ENCODE measurements around the gene LCE4A. TPM values are rescaled to one million over a fixed set of nuclear protein-coding genes. Genes with fewer than 3 reads are reported as not detected.
"Not testable (repeated sequence)": the region's sequence is repeated elsewhere in the genome, so short reads cannot be mapped to it uniquely, and the experiment has no call there.

LCE4A gene, protein sequence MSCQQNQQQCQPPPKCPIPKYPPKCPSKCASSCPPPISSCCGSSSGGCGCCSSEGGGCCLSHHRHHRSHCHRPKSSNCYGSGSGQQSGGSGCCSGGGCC
- total RNA-seq, result not detected

DNA sequence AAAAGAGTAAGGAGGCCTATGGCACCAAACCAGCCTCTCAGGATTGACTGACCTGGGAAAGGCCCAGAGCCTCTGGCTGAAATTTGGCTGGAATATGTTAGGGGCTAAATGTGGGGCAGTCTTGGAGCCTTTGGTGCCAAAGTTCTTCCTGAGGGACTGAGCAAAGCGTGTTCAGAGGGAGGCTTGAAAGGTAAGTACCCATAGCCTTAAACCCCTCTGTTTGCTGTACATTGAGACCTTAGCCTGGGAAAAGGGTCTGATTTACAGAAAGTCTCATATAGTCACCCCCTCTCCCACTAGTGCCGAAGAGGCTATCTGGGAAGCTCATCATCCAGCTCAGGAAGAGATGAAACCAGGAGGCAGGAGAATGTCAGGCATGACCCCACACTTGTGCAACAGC, at the start of gene LCE4A:
Gene LCE4A (plus strand): TSS at position 301 of the 400 bp plus-strand sequence. CDS start 916 bp downstream, outside the sequence.
- Mint-ChIP-seq H3K27me3 (peaks cover 18 to 31% of the 10 kb centered on the region in 2 donors), H3K4me1 (ENCODE audit: low read depth in 2 of 2) (no peaks in the 10 kb centered on the region), H3K27ac (no peak within 1 kb of the TSS), H3K9me3 (peaks cover 4% of the 10 kb centered on the region), H3K36me3 (no peaks in the 10 kb centered on the region), H3K4me3 (no peak within 1 kb of the TSS)
- ATAC-seq (no peak), DNase-seq (ENCODE audit: low spot score) (no peak)

DNA sequence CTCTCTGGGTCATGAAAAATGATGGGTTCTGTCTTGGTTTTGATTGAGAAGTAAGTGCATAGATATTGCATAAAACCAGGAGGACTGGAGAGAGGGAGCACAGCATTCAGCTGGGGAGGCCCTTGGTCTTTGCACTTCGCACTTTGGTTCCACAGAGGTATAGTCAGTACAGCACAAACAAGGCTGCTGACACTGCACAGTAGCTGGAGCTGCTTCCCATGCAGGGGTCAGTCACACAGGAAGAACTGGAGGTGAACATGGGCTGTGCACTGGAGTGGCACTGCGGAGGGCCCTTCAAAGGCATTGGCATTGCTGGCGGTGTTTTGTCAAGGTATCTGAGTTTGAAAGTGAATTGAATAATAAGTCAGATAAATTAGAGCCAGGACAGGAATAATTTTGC, 49.3 kb upstream of the LCE4A start:
- Mint-ChIP-seq H3K27me3 (peaks cover 27 to 28% of the 10 kb centered on the region in 2 donors), H3K4me1 (ENCODE audit: low read depth in 2 of 2) (peaks cover 2 to 4% of the 10 kb centered on the region in 2 donors), H3K4me3 (no peak overlapping the region), H3K36me3 (no peaks in the 10 kb centered on the region), H3K9me3 (no peaks in the 10 kb centered on the region), H3K27ac (no peak overlapping the region)
- DNase-seq (ENCODE audit: low spot score) (no peak), ATAC-seq (no peak)

DNA sequence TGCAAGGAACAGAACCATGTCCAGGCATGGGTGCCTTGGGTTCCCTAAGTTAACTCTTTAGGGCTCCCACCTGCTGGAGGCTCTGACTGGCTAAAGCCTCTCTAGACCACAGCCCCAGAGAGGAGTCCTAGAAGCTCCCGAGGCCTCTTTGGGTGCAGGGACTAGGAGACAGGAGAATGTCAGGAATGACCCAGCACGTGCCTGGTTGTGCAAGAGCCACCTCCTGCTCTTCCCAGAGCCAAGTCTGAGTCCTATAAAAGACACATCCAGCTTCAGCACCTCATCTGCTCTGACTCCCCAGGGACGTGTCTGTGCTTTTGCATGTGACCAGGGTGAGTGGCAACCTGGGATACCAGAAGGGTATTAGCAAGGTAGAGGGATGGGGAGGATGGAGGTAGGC, 44.9 kb upstream of the LCE4A start, which contains the start of gene LCE2D:
Gene LCE2D (plus strand): TSS at position 283 of the 400 bp plus-strand sequence. CDS start 726 bp downstream, outside the sequence.
- H3K27ac Mint-ChIP-seq, result no peak within 1 kb of the TSS
- H3K27me3 Mint-ChIP-seq, result peaks cover 29 to 33% of the 10 kb centered on the region in 2 donors
- H3K9me3 Mint-ChIP-seq, result no peaks in the 10 kb centered on the region
- DNase-seq (ENCODE audit: low spot score) (no peak), ATAC-seq (peak in 1 of 2 donors; percentile 53)
- H3K4me3 Mint-ChIP-seq, result no peak within 1 kb of the TSS
- no peaks in the 10 kb centered on the region for H3K36me3 Mint-ChIP-seq
- H3K4me1 Mint-ChIP-seq (ENCODE audit: low read depth in 2 of 2), result no peaks in the 10 kb centered on the region

DNA sequence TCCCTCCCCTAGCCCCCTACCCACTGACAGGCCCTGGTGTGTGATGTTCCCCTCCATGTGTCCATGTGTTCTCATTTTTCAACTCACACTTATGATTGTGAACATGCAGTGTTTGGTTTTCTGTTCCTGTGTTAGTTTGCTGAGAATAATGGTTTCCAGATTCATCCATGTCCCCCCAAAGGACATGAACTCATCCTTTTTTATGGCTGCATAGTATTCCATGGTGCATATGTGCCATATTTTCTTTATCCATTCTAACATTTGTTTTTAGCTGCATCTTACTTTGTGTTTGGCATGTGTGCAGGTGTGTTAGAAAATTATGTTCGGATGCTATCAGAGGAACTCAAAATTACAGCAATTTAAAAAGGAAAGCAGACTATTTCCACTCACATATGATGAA, 41.8 kb upstream of the LCE4A start:
- not testable (repeated sequence) for H3K4me3 Mint-ChIP-seq; H3K4me1 Mint-ChIP-seq (ENCODE audit: low read depth in 2 of 2); ATAC-seq; H3K36me3 Mint-ChIP-seq; H3K9me3 Mint-ChIP-seq; H3K27ac Mint-ChIP-seq; DNase-seq (ENCODE audit: low spot score)
- H3K27me3 Mint-ChIP-seq, result peaks cover 22 to 45% of the 10 kb centered on the region in 2 donors

DNA sequence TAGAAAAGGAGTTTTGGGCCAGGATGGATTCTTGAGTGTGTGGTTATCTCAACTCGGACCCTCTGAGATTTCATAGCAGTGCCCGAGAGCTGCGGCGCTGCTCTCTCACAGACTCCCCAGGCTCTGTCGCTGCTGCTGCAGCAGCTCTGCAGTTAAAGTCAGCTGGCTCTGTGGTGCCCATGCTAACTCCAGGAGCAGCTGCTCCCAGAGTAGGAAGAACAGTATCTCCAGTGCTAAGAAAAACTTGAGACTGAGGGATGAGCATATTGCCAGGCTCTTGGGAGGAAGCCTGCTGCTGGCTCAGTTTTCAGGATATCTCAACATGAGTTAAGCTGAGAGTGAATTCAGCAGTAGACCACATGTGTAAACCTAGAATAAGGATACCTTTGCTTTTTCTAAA, 40.3 kb upstream of the LCE4A start:
- Mint-ChIP-seq H3K27me3 (peaks cover 23 to 49% of the 10 kb centered on the region in 2 donors), H3K36me3 (no peaks in the 10 kb centered on the region), H3K4me3 (no peak overlapping the region), H3K27ac (no peak overlapping the region), H3K9me3 (no peaks in the 10 kb centered on the region), H3K4me1 (ENCODE audit: low read depth in 2 of 2) (no peaks in the 10 kb centered on the region)
- DNase-seq (ENCODE audit: low spot score) (no peak), ATAC-seq (no peak)

DNA sequence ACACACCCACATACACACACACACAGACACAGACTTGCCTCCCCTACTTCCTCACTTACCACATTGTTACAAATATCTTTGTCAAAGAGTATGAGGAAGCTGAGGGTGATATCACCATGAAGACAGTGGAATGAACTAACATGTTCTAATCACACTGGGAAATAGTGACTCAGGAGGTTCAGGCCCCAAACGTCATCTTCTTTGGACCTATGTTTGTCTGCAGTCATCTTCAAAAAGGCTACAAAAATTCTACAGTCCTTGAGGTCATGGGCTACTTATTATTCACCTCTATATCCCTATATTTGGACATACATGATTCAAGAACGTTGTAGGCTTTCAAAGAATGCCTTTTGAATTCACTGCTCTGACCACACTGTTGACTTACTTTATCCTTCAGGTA, 34.9 kb upstream of the LCE4A start:
- no peak overlapping the region for H3K4me3 Mint-ChIP-seq
- no peak for ATAC-seq
- DNase-seq (ENCODE audit: low spot score), result no peak
- peaks cover 20 to 55% of the 10 kb centered on the region in 2 donors for H3K27me3 Mint-ChIP-seq
- no peaks in the 10 kb centered on the region for H3K9me3 Mint-ChIP-seq
- H3K27ac Mint-ChIP-seq, result no peak overlapping the region
- H3K36me3 Mint-ChIP-seq, result no peaks in the 10 kb centered on the region
- no peaks in the 10 kb centered on the region for H3K4me1 Mint-ChIP-seq (ENCODE audit: low read depth in 2 of 2)

DNA sequence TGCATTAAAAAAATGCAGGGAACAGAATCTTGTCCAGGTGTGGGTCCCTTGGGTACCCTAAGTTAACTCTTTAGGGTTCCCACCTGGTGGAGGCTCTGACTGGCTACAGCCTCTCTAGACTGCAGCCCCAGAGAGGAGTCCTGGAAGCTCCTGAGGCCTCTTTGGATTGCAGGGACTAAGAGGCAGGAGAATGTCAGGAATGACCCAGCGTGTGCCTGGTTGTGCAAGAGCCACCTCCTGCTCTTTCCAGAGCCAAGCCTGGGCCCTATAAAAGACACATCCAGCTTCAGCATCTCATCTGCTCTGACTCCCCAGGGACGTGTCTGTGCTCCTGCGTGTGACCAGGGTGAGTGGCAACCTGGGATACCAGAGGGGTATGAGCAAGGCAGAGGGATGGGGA, 33.0 kb upstream of the LCE4A start, which contains the start of gene LCE2C:
Gene LCE2C (plus strand): TSS at position 297 of the 400 bp plus-strand sequence. CDS start 737 bp downstream, outside the sequence.
- not testable (repeated sequence) for H3K9me3 Mint-ChIP-seq; H3K27ac Mint-ChIP-seq; H3K36me3 Mint-ChIP-seq; DNase-seq (ENCODE audit: low spot score); H3K4me1 Mint-ChIP-seq (ENCODE audit: low read depth in 2 of 2); H3K4me3 Mint-ChIP-seq; ATAC-seq
- H3K27me3 Mint-ChIP-seq, result peaks cover 26 to 50% of the 10 kb centered on the region in 2 donors

DNA sequence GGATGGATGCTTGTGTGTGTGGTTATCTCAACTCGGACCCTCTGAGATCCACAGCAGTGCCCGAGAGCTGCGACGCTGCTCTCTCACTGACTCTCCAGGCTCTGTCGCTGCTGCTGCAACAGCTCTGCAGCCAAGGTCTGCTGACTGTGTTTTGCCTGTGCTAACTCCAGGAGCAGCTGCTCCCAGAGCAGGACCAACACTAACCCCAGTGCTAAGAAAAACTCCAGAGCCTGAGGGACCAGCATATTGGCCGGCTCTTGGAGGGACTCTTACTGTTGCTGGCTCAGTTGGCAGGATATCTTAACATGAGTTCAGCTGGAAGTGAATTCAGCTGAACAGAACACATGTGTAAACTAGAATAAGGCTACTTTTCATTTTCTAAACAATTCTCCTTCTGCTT, 28.5 kb upstream of the LCE4A start:
- ATAC-seq, result peak in 1 of 2 donors; percentile 43
- DNase-seq (ENCODE audit: low spot score), result no peak
- H3K4me1 Mint-ChIP-seq (ENCODE audit: low read depth in 2 of 2), result no peaks in the 10 kb centered on the region
- H3K36me3 Mint-ChIP-seq, result no peaks in the 10 kb centered on the region
- no peaks in the 10 kb centered on the region for H3K9me3 Mint-ChIP-seq
- peaks cover 33 to 53% of the 10 kb centered on the region in 2 donors for H3K27me3 Mint-ChIP-seq
- no peak overlapping the region for H3K27ac Mint-ChIP-seq
- no peak overlapping the region for H3K4me3 Mint-ChIP-seq

DNA sequence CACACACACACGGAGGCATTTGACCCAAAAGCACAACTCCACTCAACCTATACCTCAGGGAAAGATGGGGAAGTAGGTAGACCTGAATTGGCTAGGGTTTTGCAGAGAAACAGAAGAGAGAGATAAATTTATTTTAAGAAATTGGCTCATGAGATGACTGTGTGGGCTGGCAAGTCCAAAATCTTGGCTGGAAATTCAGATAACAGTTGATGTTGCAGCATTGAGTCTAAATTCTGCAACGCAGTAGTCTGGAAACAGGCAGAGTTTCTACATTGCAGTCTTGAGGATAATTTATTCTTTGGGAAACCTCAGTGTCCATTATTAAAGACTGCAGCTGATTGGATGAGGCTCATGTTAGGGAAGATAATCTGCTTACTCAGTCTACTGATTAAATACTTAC, 26.3 kb upstream of the LCE4A start:
- Mint-ChIP-seq H3K4me3 (no peak overlapping the region), H3K27ac (no peak overlapping the region), H3K36me3 (no peaks in the 10 kb centered on the region), H3K9me3 (no peaks in the 10 kb centered on the region), H3K4me1 (ENCODE audit: low read depth in 2 of 2) (no peaks in the 10 kb centered on the region), H3K27me3 (peaks cover 31 to 54% of the 10 kb centered on the region in 2 donors)
- ATAC-seq, result no peak
- no peak for DNase-seq (ENCODE audit: low spot score)

DNA sequence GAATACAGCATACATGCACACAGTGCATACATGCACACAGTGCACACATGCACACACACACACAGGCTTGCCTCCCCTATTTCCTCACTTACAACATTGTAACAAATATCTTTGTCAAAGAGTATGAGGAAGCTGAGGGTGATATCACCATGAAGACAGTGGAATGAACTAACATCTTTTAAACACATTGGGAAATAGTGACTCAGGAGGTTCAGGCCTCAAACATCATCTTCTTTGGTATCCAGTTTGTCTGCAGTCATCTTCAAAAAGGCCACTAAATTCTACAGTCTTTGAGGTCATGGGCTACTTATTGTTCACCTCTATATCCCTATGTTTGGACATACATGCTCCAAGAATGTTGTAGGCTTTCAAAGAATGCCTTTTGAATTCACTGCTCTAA, 24.1 kb upstream of the LCE4A start:
- Mint-ChIP-seq H3K27me3 (peaks cover 31 to 58% of the 10 kb centered on the region in 2 donors), H3K4me1 (ENCODE audit: low read depth in 2 of 2) (no peaks in the 10 kb centered on the region), H3K9me3 (no peaks in the 10 kb centered on the region), H3K4me3 (no peak overlapping the region), H3K36me3 (no peaks in the 10 kb centered on the region), H3K27ac (no peak overlapping the region)
- ATAC-seq (no peak), DNase-seq (ENCODE audit: low spot score) (no peak)

DNA sequence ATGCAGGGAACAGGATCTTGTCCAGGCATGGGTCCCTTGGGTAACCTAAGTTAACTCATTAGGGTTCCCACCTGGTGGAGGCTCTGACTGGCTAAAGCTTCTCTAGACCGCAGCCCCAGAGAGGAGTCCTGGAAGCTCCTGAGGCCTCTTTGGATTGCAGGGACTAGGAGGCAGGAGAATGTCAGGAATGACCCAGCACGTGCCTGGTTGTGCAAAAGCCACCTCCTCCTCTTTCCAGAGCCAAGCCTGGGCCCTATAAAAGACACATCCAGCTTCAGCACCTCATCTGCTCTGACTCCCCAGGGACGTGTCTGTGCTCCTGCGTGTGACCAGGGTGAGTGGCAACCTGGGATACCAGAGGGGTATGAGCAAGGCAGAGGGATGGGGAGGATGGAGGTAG, 22.1 kb upstream of the LCE4A start, which contains the start of gene LCE2B:
Gene LCE2B (plus strand): TSS at position 301 of the 400 bp plus-strand sequence. CDS start 721 bp downstream, outside the sequence.
- H3K27me3 Mint-ChIP-seq, result peaks cover 32 to 65% of the 10 kb centered on the region in 2 donors
- H3K36me3 Mint-ChIP-seq; H3K27ac Mint-ChIP-seq; H3K9me3 Mint-ChIP-seq; H3K4me1 Mint-ChIP-seq (ENCODE audit: low read depth in 2 of 2); DNase-seq (ENCODE audit: low spot score); H3K4me3 Mint-ChIP-seq: not testable (repeated sequence)
- ATAC-seq, result peak in 1 of 2 donors; percentile 32

DNA sequence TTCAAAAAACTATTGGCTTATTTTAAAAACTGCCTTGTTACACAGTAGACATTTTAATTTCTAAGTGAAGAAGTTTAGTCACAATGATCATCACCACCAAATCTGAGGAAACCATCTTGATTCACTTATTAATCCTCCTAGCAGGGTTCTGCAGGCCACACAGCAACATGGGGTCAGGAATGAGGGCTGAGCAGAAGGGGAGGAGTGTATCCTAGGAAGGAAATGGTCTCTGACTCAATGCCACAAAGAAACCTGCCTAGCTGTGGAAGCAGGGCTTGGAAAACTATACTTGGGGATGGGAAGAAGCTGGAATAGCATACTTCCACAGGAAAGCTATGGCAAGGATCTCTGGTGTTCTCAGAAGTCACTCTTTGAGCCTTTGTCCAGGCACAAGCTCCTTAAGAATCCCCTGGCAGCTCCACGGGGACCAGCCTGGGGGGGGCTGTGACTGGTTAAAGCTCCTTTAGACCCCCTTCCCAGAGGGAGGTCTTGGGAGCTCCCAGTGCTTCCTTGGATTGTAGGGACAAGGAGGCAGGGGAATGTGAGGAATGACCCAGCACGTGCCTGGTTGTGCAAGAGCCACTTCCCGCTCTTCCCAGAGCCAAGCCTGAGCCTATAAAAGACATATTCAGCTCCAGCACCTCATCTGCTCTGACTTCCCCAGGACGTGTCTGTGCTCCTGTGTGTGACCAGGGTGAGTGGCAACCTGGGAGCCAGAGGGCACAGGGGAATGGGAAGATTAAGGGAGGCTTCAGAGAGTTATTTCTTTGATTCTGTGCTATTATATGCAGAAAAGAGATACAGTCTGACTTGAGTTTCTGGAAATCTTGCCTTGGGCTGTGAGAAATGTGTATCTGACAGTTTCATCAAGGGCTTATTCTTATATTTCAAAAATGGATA, 10.0 kb upstream of the LCE4A start, which contains the start of gene LCE2A:
Gene LCE2A (plus strand): TSS at position 645 of the 900 bp plus-strand sequence. CDS start 557 bp downstream, outside the sequence.
- peaks cover 18 to 33% of the 10 kb centered on the region in 2 donors for H3K27me3 Mint-ChIP-seq
- no peaks in the 10 kb centered on the region for H3K9me3 Mint-ChIP-seq
- H3K36me3 Mint-ChIP-seq, result no peaks in the 10 kb centered on the region
- no peak for ATAC-seq
- no peaks in the 10 kb centered on the region for H3K4me1 Mint-ChIP-seq (ENCODE audit: low read depth in 2 of 2)
- no peak for DNase-seq (ENCODE audit: low spot score)
- H3K27ac Mint-ChIP-seq, result no peak within 1 kb of the TSS
- H3K4me3 Mint-ChIP-seq, result no peak within 1 kb of the TSS

DNA sequence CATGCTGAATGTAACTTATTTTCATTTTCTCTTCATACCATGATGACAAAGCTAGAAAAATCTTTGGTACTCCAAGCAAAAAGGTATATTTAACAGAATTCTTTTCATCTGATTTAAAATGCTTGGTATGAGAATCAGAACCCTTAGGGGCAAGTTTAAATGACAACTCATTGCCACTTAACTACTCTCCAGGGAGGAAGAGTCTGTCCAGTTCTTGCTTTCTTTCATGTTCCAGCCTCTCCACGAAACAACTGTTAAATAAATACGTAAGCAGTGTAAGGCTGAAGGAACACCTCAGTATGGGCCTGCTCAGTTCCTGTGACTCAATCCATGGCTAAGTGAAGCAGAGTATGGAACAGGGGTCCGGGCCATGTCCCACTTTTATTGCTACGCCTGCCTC, 8.2 kb upstream of the LCE4A start:
- Mint-ChIP-seq H3K27ac (no peak overlapping the region), H3K27me3 (peaks cover 15 to 29% of the 10 kb centered on the region in 2 donors), H3K36me3 (no peaks in the 10 kb centered on the region), H3K4me1 (ENCODE audit: low read depth in 2 of 2) (no peaks in the 10 kb centered on the region), H3K9me3 (peaks cover 4% of the 10 kb centered on the region), H3K4me3 (no peak overlapping the region)
- ATAC-seq, result no peak
- DNase-seq (ENCODE audit: low spot score), result no peak

DNA sequence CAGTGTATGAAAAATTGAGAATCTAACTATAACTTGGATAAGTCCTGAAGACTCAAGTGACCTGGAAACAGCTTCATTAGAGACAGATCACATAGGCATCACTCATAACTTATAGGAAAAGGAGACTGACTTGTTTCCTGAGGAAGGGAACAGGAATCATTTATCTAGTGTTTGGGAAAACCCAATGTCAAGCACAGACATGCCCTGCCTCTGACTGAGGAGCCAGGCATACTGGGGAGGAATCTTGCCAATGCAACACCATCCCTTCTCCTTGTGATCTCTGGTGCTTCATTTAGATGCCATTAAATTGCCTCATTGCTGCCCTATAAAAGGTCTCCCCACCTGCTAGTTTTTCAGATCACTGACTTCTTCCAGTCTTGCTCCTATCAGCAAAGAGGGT, 10.3 kb downstream of the LCE4A start:
- ATAC-seq (no peak), DNase-seq (ENCODE audit: low spot score) (no peak)
- Mint-ChIP-seq H3K36me3 (no peaks in the 10 kb centered on the region), H3K4me3 (no peak overlapping the region), H3K27me3 (peaks cover 25 to 30% of the 10 kb centered on the region in 2 donors), H3K9me3 (no peaks in the 10 kb centered on the region), H3K4me1 (ENCODE audit: low read depth in 2 of 2) (no peaks in the 10 kb centered on the region), H3K27ac (no peak overlapping the region)

Data from natural killer cell treated with Interleukin-12 subunit alpha and Interleukin-12 subunit beta and Interleukin-15 and Interleukin-18, amount 100 ng/mL, for 72 hours (primary cell).